Left hindlimb (tissue), 1 donor: Measurements from ENCODE around the gene SYTL2.
"Not testable (repeated sequence)": the region's sequence is repeated elsewhere in the genome, so short reads cannot be mapped to it uniquely, and the experiment has no call there.

Source experiments
- DNase-seq: peaks from one replicate; pipeline ENCODE4 v3.0.0-alpha.2; 2018

The SYTL2 gene

GRCh38 chr11:85810871-85811611, at the start of gene SYTL2:
TSS of gene SYTL2 (minus strand) at chr11:85811141. CDS start at chr11:85757725, 53,416 bp downstream.
- peak; percentile 79 for DNase-seq

- DNase-seq: not testable (repeated sequence)
These were observed 48.6 kb upstream of the SYTL2 start for GRCh38 chr11:85859541-85859940.

- no peak for DNase-seq
These were observed 46.2 kb upstream of the SYTL2 start for GRCh38 chr11:85857098-85857497.

GRCh38 chr11:85855341-85855656, 44.4 kb upstream of the SYTL2 start, which contains the start of gene CCDC83:
TSS of gene CCDC83 (plus strand) at chr11:85855383. CDS start at chr11:85865124, 9,741 bp downstream.
- no peak for DNase-seq

GRCh38 chr11:85854557-85855340, 43.8 kb upstream of the SYTL2 start:
- DNase-seq: peak; percentile 97

GRCh38 chr11:85854212-85854556, 43.2 kb upstream of the SYTL2 start:
- no peak for DNase-seq

GRCh38 chr11:85853541-85853940, 42.6 kb upstream of the SYTL2 start:
- not testable (repeated sequence) for DNase-seq

GRCh38 chr11:85852754-85853153, 41.8 kb upstream of the SYTL2 start:
- not testable (repeated sequence) for DNase-seq

GRCh38 chr11:85848556-85848955, 37.6 kb upstream of the SYTL2 start:
- no peak for DNase-seq

GRCh38 chr11:85848006-85848405, 37.1 kb upstream of the SYTL2 start:
- no peak for DNase-seq

GRCh38 chr11:85847436-85847835, 36.5 kb upstream of the SYTL2 start:
- no peak for DNase-seq

- no peak for DNase-seq
These were observed 34.2 kb upstream of the SYTL2 start for GRCh38 chr11:85845124-85845631.

- no peak for DNase-seq
These were observed 33.6 kb upstream of the SYTL2 start for GRCh38 chr11:85844439-85845123.

- DNase-seq: no peak
These were observed 33.0 kb upstream of the SYTL2 start for GRCh38 chr11:85843929-85844328.

GRCh38 chr11:85840932-85841331, 30.0 kb upstream of the SYTL2 start:
- DNase-seq: not testable (repeated sequence)

- no peak for DNase-seq
These were observed 24.8 kb upstream of the SYTL2 start for GRCh38 chr11:85835729-85836128.

- DNase-seq: no peak
These were observed 24.3 kb upstream of the SYTL2 start for GRCh38 chr11:85835263-85835662.

GRCh38 chr11:85831050-85831449, 20.1 kb upstream of the SYTL2 start:
- DNase-seq: no peak

GRCh38 chr11:85829172-85829571, 18.2 kb upstream of the SYTL2 start:
- no peak for DNase-seq

- no peak for DNase-seq
These were observed 17.7 kb upstream of the SYTL2 start for GRCh38 chr11:85828640-85828978.

- no peak for DNase-seq
These were observed 17.1 kb upstream of the SYTL2 start for GRCh38 chr11:85827748-85828639.

GRCh38 chr11:85826116-85826855, 15.3 kb upstream of the SYTL2 start:
- peak; percentile 64 for DNase-seq
